HepG2 (cell line): Measurements from ENCODE around the gene ABCC8. TPM values are rescaled to one million over a fixed set of nuclear protein-coding genes. Genes with fewer than 3 reads are reported as not detected.

ENCODE experiments used
- ADNP ChIP-seq: sonication (generic); formaldehyde crosslinking; IDR thresholded peaks from 2 replicates; pipeline ENCODE4 v1.4.0; 2020; ENCODE audit warnings: missing genetic modification reagents
- AHR ChIP-seq: IDR thresholded peaks from 2 replicates; pipeline ENCODE4 v1.6.1; 2018; ENCODE audit warnings: missing genetic modification reagents, missing compliant biosample characterization
- BRD4 ChIP-seq: sonication (generic); formaldehyde crosslinking; IDR thresholded peaks from 2 replicates; pipeline ENCODE4 v1.4.0; 2020; ENCODE audit warnings: missing genetic modification reagents
- HNRNPL ChIP-seq: fragments of 200-400 bp; formaldehyde crosslinking; IDR thresholded peaks from 2 replicates; pipeline ENCODE4 v1.6.1; 2017; ENCODE audit warnings: mild to moderate bottlenecking, low read depth, low read length
- JUN ChIP-seq: sonication (generic); formaldehyde crosslinking; IDR thresholded peaks from 2 replicates; pipeline ENCODE4 v1.4.0; 2020; ENCODE audit warnings: mild to moderate bottlenecking, missing genetic modification reagents
- MYNN ChIP-seq: sonication (generic); formaldehyde crosslinking; IDR thresholded peaks from 2 replicates; pipeline ENCODE4 v1.4.0; 2020; ENCODE audit warnings: mild to moderate bottlenecking, low read depth, missing genetic modification reagents
- NCOA2 ChIP-seq: sonication (generic); formaldehyde crosslinking; IDR thresholded peaks from 2 replicates; pipeline ENCODE4 v1.8.0; 2022; ENCODE audit warnings: inconsistent platforms
- PCBP1 ChIP-seq: fragments of 200-400 bp; formaldehyde crosslinking; IDR thresholded peaks from 2 replicates; pipeline ENCODE4 v1.6.1; 2017; ENCODE audit warnings: mild to moderate bottlenecking, low read depth, low read length, borderline replicate concordance
- POLR2G ChIP-seq: fragments of 200-400 bp; formaldehyde crosslinking; IDR thresholded peaks from 2 replicates; pipeline ENCODE4 v1.6.1; 2018; ENCODE audit warnings: mild to moderate bottlenecking, low read depth, low read length, moderate library complexity
- RAD51 ChIP-seq: fragments of 450-650 bp; IDR thresholded peaks from 2 replicates; pipeline ENCODE4 v1.6.1; 2016; ENCODE audit warnings: borderline replicate concordance
- SNAPC2 ChIP-seq: sonication (generic); formaldehyde crosslinking; IDR thresholded peaks from 2 replicates; pipeline ENCODE4 v1.8.1; 2022; ENCODE audit warnings: mild to moderate bottlenecking, missing genetic modification reagents
- SOX13 ChIP-seq, 3 experiments: fragments of 450-650 bp in 1 of 3; sonication (generic) in 1 of 3; formaldehyde crosslinking in 1 of 3; IDR thresholded peaks in 2 of 3; conservative IDR thresholded peaks in 1 of 3; 2 replicates each; pipeline versions ENCODE4 v1.5.0 to v1.6.1; 2016 to 2020; ENCODE audit warnings: antibody characterized with exemption in 1 of 3, mild to moderate bottlenecking in 1 of 3, missing compliant biosample characterization in 1 of 3, missing genetic modification reagents in 1 of 3, moderate library complexity in 1 of 3
- ZFP90 ChIP-seq: sonication (generic); formaldehyde crosslinking; IDR thresholded peaks from 2 replicates; pipeline ENCODE4 v1.8.0; 2022; ENCODE audit warnings: missing genetic modification reagents, mild to moderate bottlenecking, inconsistent platforms, borderline replicate concordance
- ZKSCAN8 ChIP-seq: IDR thresholded peaks from 2 replicates; pipeline ENCODE4 v1.6.1; 2016; ENCODE audit warnings: borderline replicate concordance, missing genetic modification reagents, missing compliant biosample characterization
- ZNF263 ChIP-seq: sonication (generic); formaldehyde crosslinking; IDR thresholded peaks from 2 replicates; pipeline ENCODE4 v1.4.0; 2020; ENCODE audit warnings: missing genetic modification reagents
- ZNF44 ChIP-seq: sonication (generic); formaldehyde crosslinking; IDR thresholded peaks from 2 replicates; pipeline ENCODE4 v1.5.1; 2020; ENCODE audit warnings: mild to moderate bottlenecking, missing genetic modification reagents
- ZNF530 ChIP-seq: sonication (generic); formaldehyde crosslinking; IDR thresholded peaks from 2 replicates; pipeline ENCODE4 v1.5.0; 2020; ENCODE audit warnings: low read depth, mild to moderate bottlenecking, missing genetic modification reagents
- ZNF652 ChIP-seq: IDR thresholded peaks from 2 replicates; pipeline ENCODE4 v1.6.1; 2016; ENCODE audit warnings: low read depth, borderline replicate concordance
- ZNF678 ChIP-seq: sonication (generic); formaldehyde crosslinking; IDR thresholded peaks from 2 replicates; pipeline ENCODE4 v1.4.0; 2020; ENCODE audit warnings: mild to moderate bottlenecking, missing genetic modification reagents
- ZZZ3 ChIP-seq: sonication (generic); formaldehyde crosslinking; IDR thresholded peaks from 2 replicates; pipeline ENCODE4 v1.4.0; 2020; ENCODE audit warnings: missing genetic modification reagents, mild to moderate bottlenecking, borderline replicate concordance
- polyA plus RNA-seq, 8 experiments: library from polyadenylated mRNA; depleted of rRNA in 3 of 8; stranded (reverse) in 7 of 8; unstranded in 1 of 8; fragments of >200 nt; fragmentation: Illumina TruSeq in 4 of 8; extraction: Trizol in 4 of 8; gene quantifications; 2 replicates each; pipeline versions ENCODE4 v1.2.1 to v1.2.3, GENCODE V29; 2011 to 2016; ENCODE audit warnings: low read depth in 4 of 8, missing spikeins in 1 of 8, mixed read lengths in 1 of 8; ENCODE audit not compliant: insufficient read depth in 1 of 8
- total RNA-seq, 5 experiments: library from RNA; depleted of rRNA; stranded (reverse); fragments of >200 nt; fragmentation: Illumina TruSeq; extraction: Trizol; gene quantifications; 2 replicates each; pipeline ENCODE4 v1.2.3, GENCODE V29; 2016; ENCODE audit warnings: low read depth in 1 of 5
- TF ChIP-seq, protein P1 (sequence below): IDR thresholded peaks from 2 replicates; pipeline ENCODE4 v1.6.1; 2012; ENCODE audit warnings: low read depth, low read length, improper control_type of control experiment
- TF ChIP-seq, protein P2 (sequence below): sonication (generic); formaldehyde crosslinking; IDR thresholded peaks from 2 replicates; pipeline ENCODE4 v1.4.0; 2020; ENCODE audit warnings: mild to moderate bottlenecking, low read depth, missing genetic modification reagents
- TF ChIP-seq, protein P3 (sequence below): sonication (generic); formaldehyde crosslinking; IDR thresholded peaks from 2 replicates; pipeline ENCODE4 v1.5.0; 2020; ENCODE audit warnings: missing genetic modification reagents
- TF ChIP-seq, protein P4 (sequence below): sonication (generic); formaldehyde crosslinking; IDR thresholded peaks from 2 replicates; pipeline ENCODE4 v1.9.0; 2021; ENCODE audit warnings: missing genetic modification reagents, mild to moderate bottlenecking, borderline replicate concordance
- TF ChIP-seq, protein P5 (sequence below): sonication (generic); formaldehyde crosslinking; IDR thresholded peaks from 2 replicates; pipeline ENCODE4 v1.4.0; 2020; ENCODE audit warnings: mild to moderate bottlenecking, missing genetic modification reagents

The ABCC8 gene
- total and polyA plus RNA-seq, 2 of the 13 experiments (the other 11 are each of a cell fraction or from before 2014, with no cell fraction given), result not detected

DNA sequence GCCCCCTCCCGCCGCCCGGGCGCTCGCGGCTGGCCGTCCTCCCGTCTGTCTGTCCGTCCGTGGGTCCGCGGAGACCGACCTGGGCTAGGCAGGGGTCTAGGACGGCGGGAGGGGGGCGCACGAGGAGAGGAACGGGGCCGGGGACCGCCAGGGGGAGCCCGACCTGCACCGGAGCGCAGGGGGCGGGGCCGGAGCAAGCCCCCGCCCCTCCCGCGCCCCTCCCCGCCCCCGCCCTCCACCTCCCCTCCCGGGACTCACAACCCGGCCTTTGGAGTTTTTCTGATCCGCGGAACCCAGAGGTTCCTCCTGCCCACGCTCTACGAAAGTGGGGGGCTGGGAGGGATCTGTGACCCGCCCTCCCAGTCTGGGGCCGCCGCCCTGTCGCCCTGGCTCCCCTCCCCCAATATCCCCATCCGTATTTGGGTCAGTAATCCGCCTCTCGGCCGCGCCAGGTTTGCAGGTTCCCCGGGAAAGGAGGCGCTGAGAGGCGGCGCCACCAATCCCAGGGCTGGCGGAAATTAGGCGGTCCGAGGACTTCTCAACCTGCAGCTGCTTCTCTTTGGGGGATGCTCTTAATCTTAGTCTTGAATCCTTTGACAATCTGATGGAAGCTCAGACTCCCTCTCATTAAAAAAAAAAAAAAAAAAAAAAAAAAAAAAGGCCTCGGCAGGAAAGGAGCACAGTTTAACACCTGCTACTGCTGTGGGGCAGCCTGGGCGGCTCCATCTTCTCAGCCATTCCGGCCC is 87.3 kb downstream of the ABCC8 start (continued):
- TF ChIP-seq, protein P1, sequence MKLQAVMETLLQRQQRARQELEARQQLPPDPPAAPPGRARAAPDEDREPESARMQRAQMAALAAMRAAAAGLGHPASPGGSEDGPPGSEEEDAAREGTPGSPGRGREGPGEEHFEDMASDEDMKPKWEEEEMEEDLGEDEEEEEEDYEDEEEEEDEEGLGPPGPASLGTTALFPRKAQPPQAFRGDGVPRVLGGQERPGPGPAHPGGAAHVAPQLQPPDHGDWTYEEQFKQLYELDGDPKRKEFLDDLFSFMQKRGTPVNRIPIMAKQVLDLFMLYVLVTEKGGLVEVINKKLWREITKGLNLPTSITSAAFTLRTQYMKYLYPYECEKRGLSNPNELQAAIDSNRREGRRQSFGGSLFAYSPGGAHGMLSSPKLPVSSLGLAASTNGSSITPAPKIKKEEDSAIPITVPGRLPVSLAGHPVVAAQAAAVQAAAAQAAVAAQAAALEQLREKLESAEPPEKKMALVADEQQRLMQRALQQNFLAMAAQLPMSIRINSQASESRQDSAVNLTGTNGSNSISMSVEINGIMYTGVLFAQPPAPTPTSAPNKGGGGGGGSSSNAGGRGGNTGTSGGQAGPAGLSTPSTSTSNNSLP, result no peak
- no peak for TF ChIP-seq RAD51
- TF ChIP-seq BRD4 (CRISPR knock-in tag), result no peak
- no peak for TF ChIP-seq HNRNPL
- no peak for TF ChIP-seq ZKSCAN8 (CRISPR knock-in tag)
- TF ChIP-seq, protein P2, sequence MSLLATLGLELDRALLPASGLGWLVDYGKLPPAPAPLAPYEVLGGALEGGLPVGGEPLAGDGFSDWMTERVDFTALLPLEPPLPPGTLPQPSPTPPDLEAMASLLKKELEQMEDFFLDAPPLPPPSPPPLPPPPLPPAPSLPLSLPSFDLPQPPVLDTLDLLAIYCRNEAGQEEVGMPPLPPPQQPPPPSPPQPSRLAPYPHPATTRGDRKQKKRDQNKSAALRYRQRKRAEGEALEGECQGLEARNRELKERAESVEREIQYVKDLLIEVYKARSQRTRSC (CRISPR knock-in tag), result no peak
- no peak for TF ChIP-seq POLR2G
- TF ChIP-seq ZNF263, result no peak
- TF ChIP-seq, protein P3, sequence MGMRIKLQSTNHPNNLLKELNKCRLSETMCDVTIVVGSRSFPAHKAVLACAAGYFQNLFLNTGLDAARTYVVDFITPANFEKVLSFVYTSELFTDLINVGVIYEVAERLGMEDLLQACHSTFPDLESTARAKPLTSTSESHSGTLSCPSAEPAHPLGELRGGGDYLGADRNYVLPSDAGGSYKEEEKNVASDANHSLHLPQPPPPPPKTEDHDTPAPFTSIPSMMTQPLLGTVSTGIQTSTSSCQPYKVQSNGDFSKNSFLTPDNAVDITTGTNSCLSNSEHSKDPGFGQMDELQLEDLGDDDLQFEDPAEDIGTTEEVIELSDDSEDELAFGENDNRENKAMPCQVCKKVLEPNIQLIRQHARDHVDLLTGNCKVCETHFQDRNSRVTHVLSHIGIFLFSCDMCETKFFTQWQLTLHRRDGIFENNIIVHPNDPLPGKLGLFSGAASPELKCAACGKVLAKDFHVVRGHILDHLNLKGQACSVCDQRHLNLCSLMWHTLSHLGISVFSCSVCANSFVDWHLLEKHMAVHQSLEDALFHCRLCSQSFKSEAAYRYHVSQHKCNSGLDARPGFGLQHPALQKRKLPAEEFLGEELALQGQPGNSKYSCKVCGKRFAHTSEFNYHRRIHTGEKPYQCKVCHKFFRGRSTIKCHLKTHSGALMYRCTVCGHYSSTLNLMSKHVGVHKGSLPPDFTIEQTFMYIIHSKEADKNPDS (CRISPR knock-in tag), result no peak
- TF ChIP-seq, protein P4, sequence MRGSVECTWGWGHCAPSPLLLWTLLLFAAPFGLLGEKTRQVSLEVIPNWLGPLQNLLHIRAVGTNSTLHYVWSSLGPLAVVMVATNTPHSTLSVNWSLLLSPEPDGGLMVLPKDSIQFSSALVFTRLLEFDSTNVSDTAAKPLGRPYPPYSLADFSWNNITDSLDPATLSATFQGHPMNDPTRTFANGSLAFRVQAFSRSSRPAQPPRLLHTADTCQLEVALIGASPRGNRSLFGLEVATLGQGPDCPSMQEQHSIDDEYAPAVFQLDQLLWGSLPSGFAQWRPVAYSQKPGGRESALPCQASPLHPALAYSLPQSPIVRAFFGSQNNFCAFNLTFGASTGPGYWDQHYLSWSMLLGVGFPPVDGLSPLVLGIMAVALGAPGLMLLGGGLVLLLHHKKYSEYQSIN, result no peak
- no peak for TF ChIP-seq SOX13 (IDR thresholded peaks at IDR 0.05)
- 0 out of 4 replicates have a peak, but pooled peaks of 1 of the 2 experiments have one; percentile 14 for TF ChIP-seq SOX13 (CRISPR knock-in tag; conservative IDR thresholded peaks at IDR 0.05 in 1 of 2, IDR thresholded peaks at IDR 0.05 in 1 of 2)
- TF ChIP-seq ZFP90 (CRISPR knock-in tag), result no peak
- TF ChIP-seq NCOA2 (CRISPR knock-in tag), result no peak
- TF ChIP-seq SNAPC2 (CRISPR knock-in tag), result no peak
- no peak for TF ChIP-seq MYNN (CRISPR knock-in tag)
- TF ChIP-seq, protein P5, sequence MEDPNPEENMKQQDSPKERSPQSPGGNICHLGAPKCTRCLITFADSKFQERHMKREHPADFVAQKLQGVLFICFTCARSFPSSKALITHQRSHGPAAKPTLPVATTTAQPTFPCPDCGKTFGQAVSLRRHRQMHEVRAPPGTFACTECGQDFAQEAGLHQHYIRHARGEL (CRISPR knock-in tag), result no peak
- no peak for TF ChIP-seq ZNF44 (CRISPR knock-in tag)
- no peak for TF ChIP-seq PCBP1
- TF ChIP-seq AHR (CRISPR knock-in tag), result no peak
- no peak for TF ChIP-seq ADNP (CRISPR knock-in tag)
- TF ChIP-seq ZNF530 (CRISPR knock-in tag), result no peak
- 0 out of 2 replicates have a peak, but pooled peaks have one; percentile 54 for TF ChIP-seq ZZZ3 (CRISPR knock-in tag)
- TF ChIP-seq ZNF678 (CRISPR knock-in tag), result no peak
- no peak for TF ChIP-seq JUN
- TF ChIP-seq ZNF652 (CRISPR knock-in tag), result no peak
